ENCODE data around the gene ACBD4. TPM values are rescaled to one million over a fixed set of nuclear protein-coding genes. Genes with fewer than 3 reads are reported as not detected.

The ACBD4 gene
- total and polyA plus RNA-seq, 2 donors (not counting 3 experiments of a cell fraction or from before 2014, with no cell fraction given): 4.5 to 7.5 TPM

DNA sequence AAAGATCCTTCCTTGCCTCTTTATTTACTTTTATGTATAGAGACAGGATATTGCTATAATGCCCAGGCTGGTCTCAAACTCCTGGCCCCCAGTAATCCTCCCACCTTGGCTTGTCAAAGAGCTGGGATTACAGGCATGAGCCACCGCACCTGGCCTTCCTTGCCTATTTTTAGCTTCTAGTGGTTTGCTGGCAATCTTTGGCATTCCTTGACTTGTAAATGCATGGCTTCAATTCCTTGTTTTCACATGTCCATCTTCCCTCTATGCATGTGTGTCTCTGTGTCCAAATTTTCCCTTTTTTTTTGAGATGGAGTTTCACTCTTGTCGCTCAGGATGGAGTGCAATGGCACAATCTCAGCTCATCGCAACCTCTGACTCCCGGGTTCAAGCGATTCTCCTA, 48.7 kb downstream of the ACBD4 start:
- TF ChIP-seq GATA2 (IDR thresholded peaks at IDR 0.05; ENCODE audit: insufficient read depth, insufficient read length, low read depth, low read length): no peak
- TF ChIP-seq, protein P1, sequence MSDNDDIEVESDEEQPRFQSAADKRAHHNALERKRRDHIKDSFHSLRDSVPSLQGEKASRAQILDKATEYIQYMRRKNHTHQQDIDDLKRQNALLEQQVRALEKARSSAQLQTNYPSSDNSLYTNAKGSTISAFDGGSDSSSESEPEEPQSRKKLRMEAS (IDR thresholded peaks at IDR 0.05; ENCODE audit: insufficient read depth, insufficient read length): no peak
- TF ChIP-seq EZH2 (IDR thresholded peaks at IDR 0.05; ENCODE audit: borderline replicate concordance, low read depth, low read length, severe bottlenecking): no peak
- no peak for TF ChIP-seq JUN (IDR thresholded peaks at IDR 0.05; ENCODE audit: borderline replicate concordance, insufficient read depth, insufficient read length, low read depth)
- TF ChIP-seq MYC (IDR thresholded peaks at IDR 0.05; ENCODE audit: low read depth, low read length): no peak
- TF ChIP-seq, protein P2, sequence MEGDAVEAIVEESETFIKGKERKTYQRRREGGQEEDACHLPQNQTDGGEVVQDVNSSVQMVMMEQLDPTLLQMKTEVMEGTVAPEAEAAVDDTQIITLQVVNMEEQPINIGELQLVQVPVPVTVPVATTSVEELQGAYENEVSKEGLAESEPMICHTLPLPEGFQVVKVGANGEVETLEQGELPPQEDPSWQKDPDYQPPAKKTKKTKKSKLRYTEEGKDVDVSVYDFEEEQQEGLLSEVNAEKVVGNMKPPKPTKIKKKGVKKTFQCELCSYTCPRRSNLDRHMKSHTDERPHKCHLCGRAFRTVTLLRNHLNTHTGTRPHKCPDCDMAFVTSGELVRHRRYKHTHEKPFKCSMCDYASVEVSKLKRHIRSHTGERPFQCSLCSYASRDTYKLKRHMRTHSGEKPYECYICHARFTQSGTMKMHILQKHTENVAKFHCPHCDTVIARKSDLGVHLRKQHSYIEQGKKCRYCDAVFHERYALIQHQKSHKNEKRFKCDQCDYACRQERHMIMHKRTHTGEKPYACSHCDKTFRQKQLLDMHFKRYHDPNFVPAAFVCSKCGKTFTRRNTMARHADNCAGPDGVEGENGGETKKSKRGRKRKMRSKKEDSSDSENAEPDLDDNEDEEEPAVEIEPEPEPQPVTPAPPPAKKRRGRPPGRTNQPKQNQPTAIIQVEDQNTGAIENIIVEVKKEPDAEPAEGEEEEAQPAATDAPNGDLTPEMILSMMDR (IDR thresholded peaks at IDR 0.05; ENCODE audit: extremely low read depth in 1 of 2, insufficient read depth in 1 of 2, low read depth in 1 of 2, low read length in 2 of 2): no peak
- TF ChIP-seq FOS (IDR thresholded peaks at IDR 0.05; ENCODE audit: borderline replicate concordance, insufficient read depth, low read length): no peak
- TF ChIP-seq POLR2AphosphoS5 (IDR thresholded peaks at IDR 0.05; ENCODE audit: insufficient read depth, low read depth, low read length): no peak
- TF ChIP-seq POLR2A (IDR thresholded peaks at IDR 0.05; ENCODE audit: low read depth, low read length): no peak
- Histone ChIP-seq H4K20me1 (replicated peaks; ENCODE audit: control insufficient read depth, extremely low read depth, insufficient read depth, low read length) (no peaks in the 10 kb centered on the region), H3K9me3 (replicated peaks; ENCODE audit: control insufficient read depth, insufficient read depth, low read length) (no peaks in the 10 kb centered on the region), H3K4me3 (replicated peaks in 1 of 3; ENCODE audit: insufficient read depth in 1 of 3, low read depth in 1 of 3, low read length in 3 of 3) (no peak overlapping the region), H2AFZ (ENCODE audit: low read depth, low read length) (no peak overlapping the region), H3K27ac (ENCODE audit: insufficient read depth, low read depth, low read length) (no peak overlapping the region), H3K4me1 (ENCODE audit: control insufficient read depth, extremely low read depth, insufficient read depth, low read length) (no peaks in the 10 kb centered on the region), H3K4me2 (ENCODE audit: insufficient read depth, low read length) (no peak overlapping the region), H3K79me2 (ENCODE audit: control insufficient read depth, insufficient read depth, low read length) (no peaks in the 10 kb centered on the region), H3K36me3 (ENCODE audit: control insufficient read depth in 2 of 2, extremely low read depth in 1 of 2, insufficient read depth in 2 of 2, low read length in 2 of 2) (no peaks in the 10 kb centered on the region), H3K9me1 (replicated peaks; ENCODE audit: control insufficient read depth, extremely low read depth, insufficient read depth, low read length) (no peaks in the 10 kb centered on the region), H3K27me3 (ENCODE audit: control insufficient read depth in 2 of 2, insufficient read depth in 2 of 2, low read length in 2 of 2) (no peaks in the 10 kb centered on the region), H3K9ac (replicated peaks; ENCODE audit: extremely low read depth, insufficient read depth, low read length) (no peak overlapping the region)
- FAIRE-seq (no peak), DNase-seq (ENCODE audit: low read depth, low spot score) (no peak)
- BruUV-seq (replicated peaks): no TSS peak
- POLR2A ChIA-PET: interaction anchor here (0.7 kb wide), 1 partner anchor 35 kb away, joined by 3 read pairs; no protein-coding TSS in a partner anchor
- intact Hi-C loops (cut with micrococcal nuclease): no loop called here
- CTCF ChIA-PET: interaction anchor here (1.0 to 4.0 kb wide), 5 partner anchors 8 to 49 kb away, joined by 3 to 15 read pairs (median 5); partner anchors contain the start of gene ACBD4
- dilution Hi-C loops (cut with MboI; ENCODE audit: extremely low pct_ligation_motif_present, low sequenced_read_pairs): no loop called here
